OCI-LY7 (cell line): ENCODE results near the gene VAMP4. TPM values are rescaled to one million over a fixed set of nuclear protein-coding genes. Genes with fewer than 3 reads are reported as not detected.

Source experiments
- BruUV-seq: library from RNA; stranded (reverse); fragments of 400-500 nt; replicated peaks from 2 replicates; lab custom pipeline; 2021; lab: Mats Ljungman, UMichigan
- CTCF ChIA-PET: fragments of 300-600 bp; sonication (Branson Sonifier 250); formaldehyde crosslinking; loops from one replicate; lab custom pipeline; 2022; ENCODE audit warnings: antibody characterized with exemption; ENCODE audit not compliant: unreplicated experiment; lab: Charles Lee
- POLR2A ChIA-PET: fragments of 300-600 bp; sonication (Branson Sonifier 250); formaldehyde crosslinking; loops from one replicate; lab custom pipeline; 2022; ENCODE audit warnings: antibody characterized with exemption; lab: Charles Lee
- DNase-seq: peaks from one replicate; pipeline ENCODE4 v3.0.0-alpha.2; 2015; ENCODE audit warnings: low spot score
- H2AFZ ChIP-seq: fragments of 200-600 bp; sonication (generic), shearing (Covaris generic); 2 replicates; pipeline ENCODE4 v1.6.1; 2014; ENCODE audit warnings: mild to moderate bottlenecking, antibody characterized with exemption, low read length, moderate library complexity
- H3K27ac ChIP-seq: fragments of 200-600 bp; sonication (generic); 2 replicates; pipeline ENCODE4 v1.5.1; 2014; ENCODE audit warnings: mixed run types, low read depth, mild to moderate bottlenecking, moderate library complexity, low read length, inconsistent platforms; ENCODE audit not compliant: poor library complexity, severe bottlenecking
- H3K36me3 ChIP-seq: fragments of 200-600 bp; sonication (generic); 2 replicates; pipeline ENCODE4 v1.6.1; 2014; ENCODE audit warnings: mild to moderate bottlenecking, antibody characterized with exemption, low read length, moderate library complexity, mixed read lengths; ENCODE audit not compliant: insufficient read depth
- H3K4me1 ChIP-seq: fragments of 200-600 bp; sonication (generic); 2 replicates; pipeline ENCODE4 v1.5.1; 2014; ENCODE audit warnings: mild to moderate bottlenecking, low read length; ENCODE audit not compliant: insufficient read depth, poor library complexity, severe bottlenecking
- H3K4me2 ChIP-seq: fragments of 200-600 bp; sonication (generic); 2 replicates; pipeline ENCODE4 v1.6.1; 2014; ENCODE audit warnings: mild to moderate bottlenecking, low read length
- H3K4me3 ChIP-seq: fragments of 200-600 bp; sonication (generic); 2 replicates; pipeline ENCODE4 v1.5.1; 2014; ENCODE audit warnings: mild to moderate bottlenecking, low read depth, low read length; ENCODE audit not compliant: poor library complexity, severe bottlenecking
- H3K79me2 ChIP-seq: fragments of 200-600 bp; sonication (generic); 2 replicates; pipeline ENCODE4 v1.6.1; 2016; ENCODE audit warnings: low read depth, mild to moderate bottlenecking, low read length, moderate library complexity, mixed read lengths; ENCODE audit not compliant: insufficient read depth
- H3K9me2 ChIP-seq: fragments of 200-600 bp; sonication (generic); 2 replicates; pipeline ENCODE4 v1.6.1; 2016; ENCODE audit warnings: mild to moderate bottlenecking, low read length, mixed read lengths; ENCODE audit not compliant: insufficient read depth
- H3K9me3 ChIP-seq: fragments of 200-600 bp; sonication (generic); 2 replicates; pipeline ENCODE4 v1.6.1; 2014; ENCODE audit warnings: mild to moderate bottlenecking, mixed run types, low read length, mixed read lengths
- H4K20me1 ChIP-seq: fragments of 200-600 bp; sonication (generic); 2 replicates; pipeline ENCODE4 v1.6.1; 2014; ENCODE audit warnings: mild to moderate bottlenecking, antibody characterized with exemption, low read length, moderate library complexity, mixed read lengths; ENCODE audit not compliant: insufficient read depth
- EZH2phosphoT487 ChIP-seq: fragments of 200-600 bp; sonication (generic); IDR thresholded peaks from 2 replicates; pipeline ENCODE4 v1.6.1; 2018; ENCODE audit warnings: low read depth, borderline replicate concordance, mild to moderate bottlenecking, mixed run types, antibody characterized with exemption, low read length, moderate library complexity, mixed read lengths
- intact Hi-C: fragments of 100-400 bp; cut with micrococcal nuclease; formaldehyde crosslinking; loops from one replicate; pipeline ENCODE4 v1.10.0; 2022; ENCODE audit not compliant: unreplicated experiment
- total RNA-seq, 2 experiments: library from RNA; depleted of rRNA in 1 of 2; stranded (reverse); fragments of >200 nt in 1 of 2; shearing (Covaris generic) in 1 of 2; gene quantifications; 2 replicates each; pipeline ENCODE4 v1.2.3, GENCODE V29; 2014 to 2022
- TF ChIP-seq, protein P1 (sequence below): fragments of 200-600 bp; sonication (generic); conservative IDR thresholded peaks from 2 replicates; pipeline ENCODE4 v1.5.1; 2014; ENCODE audit warnings: mild to moderate bottlenecking, antibody characterized with exemption, low read length, moderate library complexity, mixed read lengths

VAMP4 gene
- total RNA-seq, 2 experiments from 2014 or later, result 3.4 to 7.7 TPM

DNA sequence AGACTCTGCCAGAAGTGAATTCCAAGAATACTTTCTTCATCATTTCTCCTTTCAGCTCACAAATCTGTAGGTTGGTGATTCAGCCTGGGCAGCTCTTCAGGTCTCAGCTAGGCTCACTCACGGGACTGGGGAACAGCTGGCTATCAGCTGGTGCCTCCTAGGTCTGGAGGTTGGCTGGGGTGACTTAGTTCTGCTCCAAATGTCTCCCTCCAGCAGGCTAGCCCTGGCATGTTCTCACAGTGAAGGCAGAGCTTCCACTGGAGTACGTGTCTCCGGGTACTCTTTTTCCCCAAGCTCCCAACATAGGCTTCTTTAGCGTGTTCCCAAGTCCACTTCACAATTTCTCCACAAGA lies 12.5 kb upstream of the VAMP4 start:
- Histone ChIP-seq H3K27ac (no peak overlapping the region), H3K79me2 (no peaks in the 10 kb centered on the region), H3K4me1 (no peaks in the 10 kb centered on the region), H3K4me2 (no peak overlapping the region), H3K36me3 (no peaks in the 10 kb centered on the region), H3K9me3 (no peaks in the 10 kb centered on the region), H3K9me2 (no peaks in the 10 kb centered on the region), H2AFZ (no peak overlapping the region), H3K4me3 (no peak overlapping the region), H4K20me1 (no peaks in the 10 kb centered on the region)
- POLR2A ChIA-PET, result no interaction called here
- no peak for DNase-seq
- CTCF ChIA-PET, result interaction anchor here (0.6 kb wide), 1 partner anchor 110 kb away, joined by 3 read pairs; no protein-coding TSS in a partner anchor
- intact Hi-C loops, result no loop called here
- no peak for TF ChIP-seq EZH2phosphoT487
- TF ChIP-seq, protein P1, sequence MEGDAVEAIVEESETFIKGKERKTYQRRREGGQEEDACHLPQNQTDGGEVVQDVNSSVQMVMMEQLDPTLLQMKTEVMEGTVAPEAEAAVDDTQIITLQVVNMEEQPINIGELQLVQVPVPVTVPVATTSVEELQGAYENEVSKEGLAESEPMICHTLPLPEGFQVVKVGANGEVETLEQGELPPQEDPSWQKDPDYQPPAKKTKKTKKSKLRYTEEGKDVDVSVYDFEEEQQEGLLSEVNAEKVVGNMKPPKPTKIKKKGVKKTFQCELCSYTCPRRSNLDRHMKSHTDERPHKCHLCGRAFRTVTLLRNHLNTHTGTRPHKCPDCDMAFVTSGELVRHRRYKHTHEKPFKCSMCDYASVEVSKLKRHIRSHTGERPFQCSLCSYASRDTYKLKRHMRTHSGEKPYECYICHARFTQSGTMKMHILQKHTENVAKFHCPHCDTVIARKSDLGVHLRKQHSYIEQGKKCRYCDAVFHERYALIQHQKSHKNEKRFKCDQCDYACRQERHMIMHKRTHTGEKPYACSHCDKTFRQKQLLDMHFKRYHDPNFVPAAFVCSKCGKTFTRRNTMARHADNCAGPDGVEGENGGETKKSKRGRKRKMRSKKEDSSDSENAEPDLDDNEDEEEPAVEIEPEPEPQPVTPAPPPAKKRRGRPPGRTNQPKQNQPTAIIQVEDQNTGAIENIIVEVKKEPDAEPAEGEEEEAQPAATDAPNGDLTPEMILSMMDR, result no peak
- BruUV-seq, result no TSS peak

DNA sequence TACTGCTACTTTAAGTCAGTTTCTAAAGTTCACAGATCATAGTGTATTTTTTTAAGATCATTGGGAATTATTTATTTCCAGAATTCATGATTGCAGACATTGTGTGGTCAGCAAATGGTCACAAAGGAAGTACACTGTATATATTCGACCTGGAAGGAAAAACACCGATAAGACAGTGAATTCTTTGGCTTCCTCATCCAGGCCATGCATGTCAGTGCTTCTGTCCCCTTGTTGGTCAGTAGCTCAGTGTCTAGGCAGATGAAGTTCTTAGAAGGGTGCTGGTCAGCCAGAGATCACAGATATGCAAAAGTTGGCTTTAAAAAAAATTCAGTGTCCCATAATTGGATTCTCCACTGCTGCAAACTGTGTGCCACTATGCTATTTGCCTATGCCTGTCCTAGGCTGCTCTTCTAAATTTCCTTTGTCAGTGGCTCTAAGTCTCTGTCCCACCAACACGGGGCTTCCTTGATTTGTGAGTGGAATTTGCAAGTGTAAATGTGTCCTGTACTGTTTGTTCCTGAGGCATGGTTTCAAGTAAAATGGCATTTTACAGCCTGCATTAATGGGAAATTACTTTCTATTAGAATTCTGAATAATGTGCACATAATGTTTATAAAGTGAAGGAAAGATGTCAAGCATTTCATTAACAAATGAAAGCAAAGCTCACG lies 12.0 kb upstream of the VAMP4 start:
- Histone ChIP-seq H2AFZ (no peak overlapping the region), H3K4me2 (no peak overlapping the region), H3K36me3 (no peaks in the 10 kb centered on the region), H3K9me3 (no peaks in the 10 kb centered on the region), H3K4me1 (no peaks in the 10 kb centered on the region), H3K27ac (no peak overlapping the region), H3K4me3 (no peak overlapping the region), H4K20me1 (no peaks in the 10 kb centered on the region), H3K9me2 (no peaks in the 10 kb centered on the region), H3K79me2 (no peaks in the 10 kb centered on the region)
- CTCF ChIA-PET, result interaction anchor here (0.6 kb wide), 1 partner anchor 109 kb away, joined by 3 read pairs; no protein-coding TSS in a partner anchor
- POLR2A ChIA-PET, result no interaction called here
- intact Hi-C loops, result loop anchor here (2.0 kb wide), 1 partner anchor 15 kb away; no protein-coding TSS in a partner anchor
- BruUV-seq, result no TSS peak
- TF ChIP-seq, protein P1, result no peak
- TF ChIP-seq EZH2phosphoT487, result no peak
- no peak for DNase-seq

- Histone ChIP-seq H3K79me2 (no peaks in the 10 kb centered on the region), H3K4me3 (no peak overlapping the region), H3K27ac (no peak overlapping the region), H4K20me1 (no peaks in the 10 kb centered on the region), H3K36me3 (no peaks in the 10 kb centered on the region), H3K9me3 (no peaks in the 10 kb centered on the region), H3K9me2 (no peaks in the 10 kb centered on the region), H3K4me2 (no peak overlapping the region), H3K4me1 (no peaks in the 10 kb centered on the region), H2AFZ (no peak overlapping the region)
- CTCF ChIA-PET, result no interaction called here
- intact Hi-C loops, result loop anchor here (2.0 kb wide), 1 partner anchor 16 kb away; no protein-coding TSS in a partner anchor
- no peak for DNase-seq
- TF ChIP-seq, protein P1, result no peak
- no peak for TF ChIP-seq EZH2phosphoT487
- POLR2A ChIA-PET, result no interaction called here
- no TSS peak for BruUV-seq
Observed at GRCh38 chr1:171753182-171753581, 11.3 kb upstream of the VAMP4 start.
